Esophagus (tissue), 2 donors: ENCODE data around the gene SHISA7. TPM values are rescaled to one million over a fixed set of nuclear protein-coding genes. Genes with fewer than 3 reads are reported as not detected.

Experiments
- H3K27ac ChIP-seq, 2 donors: one replicate each; pipeline ENCODE4 v1.5.1; 2013; ENCODE audit warnings: low read depth in 2 of 2, mild to moderate bottlenecking in 2 of 2, inconsistent platforms in 1 of 2, low read length in 1 of 2, moderate library complexity in 1 of 2
- H3K27me3 ChIP-seq, 2 donors: one replicate each; pipeline ENCODE4 v1.6.1; 2013; ENCODE audit warnings: low read length in 2 of 2, control low read depth in 1 of 2, mild to moderate bottlenecking in 1 of 2; ENCODE audit not compliant: insufficient read depth in 2 of 2, control insufficient read depth in 1 of 2
- H3K36me3 ChIP-seq, 2 donors: one replicate each; pipeline ENCODE4 v1.6.1; 2013; ENCODE audit warnings: low read length in 1 of 2; ENCODE audit not compliant: control insufficient read depth in 2 of 2, insufficient read depth in 2 of 2
- H3K4me1 ChIP-seq, 2 donors: one replicate each; pipeline ENCODE4 v1.6.1; 2013; ENCODE audit warnings: low read length in 1 of 2; ENCODE audit not compliant: control insufficient read depth in 2 of 2, insufficient read depth in 2 of 2
- H3K4me3 ChIP-seq, 2 donors: one replicate each; pipeline ENCODE4 v1.5.1; 2013; ENCODE audit warnings: low read length in 2 of 2, mild to moderate bottlenecking in 2 of 2, low read depth in 1 of 2, moderate library complexity in 1 of 2
- H3K9me3 ChIP-seq, 2 donors: one replicate each; pipeline ENCODE4 v1.6.1; 2013; ENCODE audit warnings: mild to moderate bottlenecking in 2 of 2, low read depth in 1 of 2, low read length in 1 of 2, moderate library complexity in 1 of 2; ENCODE audit not compliant: control insufficient read depth in 2 of 2, insufficient read depth in 1 of 2
- WGBS, 2 donors: extraction: QIAGEN DNeasy Blood & Tissue Kit; methylation state at CpG; one replicate each; pipeline ENCODE4 v1.1.7; 2013; 5-methylcytosine and 5-hydroxymethylcytosine counted together
- polyA plus RNA-seq, 2 donors: library from polyadenylated mRNA; stranded (reverse); fragments of 200-250 nt; gene quantifications; one replicate each; pipeline ENCODE4 v1.2.3, GENCODE V29; 2013
- donor health status: healthy with polysubstance abuse.
- donor health status: Bipolar disorder and iron deficiency.

Gene SHISA7
- polyA plus RNA-seq, 2 donors: 0.01 TPM; not detected in 1

DNA sequence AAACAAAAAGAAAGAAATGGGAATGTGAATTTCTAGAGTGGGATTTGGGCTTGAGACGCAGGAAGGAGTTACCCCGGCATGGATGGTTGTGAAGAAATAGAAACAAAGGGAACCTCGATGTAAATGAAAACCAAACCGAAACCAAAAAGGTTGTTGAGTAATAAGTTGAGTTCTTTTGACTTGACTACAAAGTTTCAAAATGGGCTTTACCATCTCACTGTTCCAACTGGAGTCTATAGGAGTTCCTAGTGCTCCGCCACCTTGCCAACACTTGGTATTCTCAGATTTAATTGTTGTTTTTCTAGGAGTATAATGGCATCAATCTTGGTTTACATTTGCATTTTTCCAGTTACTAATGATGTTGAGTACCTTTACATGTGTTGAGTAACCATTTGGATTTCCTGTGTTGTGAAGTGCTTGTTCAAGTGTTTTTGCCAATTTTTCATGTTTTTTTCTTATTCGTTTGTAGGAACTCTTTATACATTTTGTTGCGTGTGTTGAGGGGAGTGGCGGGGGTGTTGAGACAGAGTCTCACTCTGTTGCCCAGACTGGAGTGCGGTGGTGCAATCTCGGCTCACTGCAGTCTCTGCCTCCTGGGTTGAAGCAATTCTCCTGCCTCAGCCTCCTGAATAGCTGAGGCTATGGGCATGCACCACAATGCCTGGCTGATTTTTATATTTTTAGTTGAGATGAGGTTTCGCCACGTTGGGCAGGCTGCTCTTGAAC lies 44.7 kb downstream of the SHISA7 start:
- H3K27me3 ChIP-seq: no peaks in the 10 kb centered on the region
- H3K27ac ChIP-seq: no peak overlapping the region
- H3K4me3 ChIP-seq: no peak overlapping the region
- 81 to 82% methylated on average over 12 of the region's 12 CpGs for WGBS, 2 donors
- peaks cover 7 to 15% of the 10 kb centered on the region in 2 donors for H3K36me3 ChIP-seq
- H3K4me1 ChIP-seq: peaks cover 2 to 14% of the 10 kb centered on the region in 2 donors
- no peaks in the 10 kb centered on the region for H3K9me3 ChIP-seq

- Histone ChIP-seq H3K4me3 (no peak overlapping the region), H3K27me3 (no peaks in the 10 kb centered on the region), H3K36me3 (peaks cover 8 to 19% of the 10 kb centered on the region in 2 donors), H3K27ac (peak overlapping the region in 1 of 2 donors; percentile 15), H3K9me3 (no peaks in the 10 kb centered on the region), H3K4me1 (peaks cover 6 to 15% of the 10 kb centered on the region in 2 donors)
- WGBS, 2 donors: 67 to 69% methylated on average over 18 of the region's 18 CpGs
Measured at GRCh38 chr19:55392820-55393761, 50.0 kb downstream of the SHISA7 start.

DNA sequence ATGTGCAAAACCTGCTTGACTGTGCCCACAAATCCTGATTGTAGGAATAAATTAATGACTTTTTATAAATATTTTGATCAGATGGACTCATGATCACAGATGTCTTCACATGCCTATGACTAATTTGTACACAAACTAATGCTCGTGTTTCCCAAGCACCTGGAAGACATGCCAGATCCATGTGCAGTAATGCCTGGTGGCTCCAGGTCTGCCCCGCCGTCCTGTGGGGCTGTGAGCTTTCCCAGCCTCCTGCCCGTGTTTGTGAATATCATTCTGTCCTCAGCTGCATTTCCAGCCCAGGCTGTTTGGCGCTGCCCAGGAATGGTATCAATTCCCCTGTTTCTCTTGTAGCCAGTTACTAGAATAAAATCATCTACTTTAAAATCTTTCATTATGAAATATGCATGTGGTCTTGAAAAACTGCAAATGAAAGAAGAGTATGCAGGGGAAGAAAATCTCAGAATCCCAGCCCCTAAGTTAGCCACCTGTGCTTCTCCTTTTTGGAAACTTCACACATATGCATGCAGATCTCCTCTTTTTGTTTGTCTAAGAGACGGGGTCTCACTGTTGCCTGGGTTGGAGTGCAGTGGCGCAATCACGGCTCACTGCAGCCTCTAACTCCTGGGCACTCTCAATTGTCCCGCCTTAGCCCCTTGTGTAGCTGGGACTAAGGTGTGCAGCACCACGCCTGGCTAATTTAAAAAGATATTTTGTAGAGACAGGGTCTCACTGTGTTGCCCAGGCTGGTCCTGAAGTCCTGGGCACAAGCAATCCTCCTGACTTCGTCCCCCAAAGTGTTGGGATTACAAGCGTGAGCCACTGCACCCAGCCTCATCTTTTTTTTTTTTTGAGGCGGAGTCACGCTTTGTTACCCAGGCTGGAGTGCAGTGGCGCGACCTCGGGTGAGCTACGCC lies 51.1 kb downstream of the SHISA7 start:
- Histone ChIP-seq H3K4me1 (peaks cover 13 to 25% of the 10 kb centered on the region in 2 donors), H3K36me3 (peaks cover 14 to 29% of the 10 kb centered on the region in 2 donors)
- WGBS, 2 donors: 72 to 76% methylated on average over 18 of the region's 18 CpGs

GRCh38 chr19:55391191-55391670 lies 51.9 kb downstream of the SHISA7 start:
- Histone ChIP-seq H3K27me3 (no peaks in the 10 kb centered on the region), H3K9me3 (no peaks in the 10 kb centered on the region), H3K36me3 (peaks cover 14 to 31% of the 10 kb centered on the region in 2 donors), H3K4me1 (peaks cover 13 to 25% of the 10 kb centered on the region in 2 donors), H3K27ac (no peak overlapping the region), H3K4me3 (no peak overlapping the region)
- 73 to 80% methylated on average over 12 of the region's 12 CpGs for WGBS, 2 donors

More for the DNA sequence above, 51.1 kb downstream of the SHISA7 start:
- Histone ChIP-seq H3K4me3 (no peak overlapping the region), H3K27me3 (no peaks in the 10 kb centered on the region), H3K27ac (no peak overlapping the region), H3K9me3 (no peaks in the 10 kb centered on the region)

DNA sequence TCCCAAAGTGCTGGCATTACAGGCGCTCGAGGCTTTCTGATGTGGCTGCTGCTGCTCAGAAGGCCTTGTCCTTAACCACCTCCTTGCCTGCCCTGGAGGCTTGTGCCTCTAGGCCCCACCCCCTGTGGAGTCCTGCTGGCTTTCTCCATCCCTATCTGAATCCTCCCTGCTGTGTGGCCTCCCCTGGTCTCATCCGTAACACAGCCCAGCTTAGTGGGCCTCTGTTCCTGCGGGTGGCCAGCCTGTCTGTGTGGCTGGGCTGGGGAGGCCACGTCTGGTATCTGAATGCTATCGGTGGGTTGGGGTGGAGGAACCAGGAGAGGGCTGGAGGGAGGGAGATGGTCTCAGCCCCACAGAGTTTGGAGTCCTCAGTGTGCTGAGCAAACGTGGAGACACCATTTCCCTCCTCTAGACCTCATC lies 52.6 kb downstream of the SHISA7 start:
- Histone ChIP-seq H3K4me3 (no peak overlapping the region), H3K36me3 (peaks cover 14 to 31% of the 10 kb centered on the region in 2 donors), H3K27ac (no peak overlapping the region), H3K9me3 (no peaks in the 10 kb centered on the region), H3K27me3 (no peaks in the 10 kb centered on the region), H3K4me1 (peaks cover 13 to 25% of the 10 kb centered on the region in 2 donors)
- WGBS, 2 donors: 72 to 76% methylated on average over 7 of the region's 7 CpGs

DNA sequence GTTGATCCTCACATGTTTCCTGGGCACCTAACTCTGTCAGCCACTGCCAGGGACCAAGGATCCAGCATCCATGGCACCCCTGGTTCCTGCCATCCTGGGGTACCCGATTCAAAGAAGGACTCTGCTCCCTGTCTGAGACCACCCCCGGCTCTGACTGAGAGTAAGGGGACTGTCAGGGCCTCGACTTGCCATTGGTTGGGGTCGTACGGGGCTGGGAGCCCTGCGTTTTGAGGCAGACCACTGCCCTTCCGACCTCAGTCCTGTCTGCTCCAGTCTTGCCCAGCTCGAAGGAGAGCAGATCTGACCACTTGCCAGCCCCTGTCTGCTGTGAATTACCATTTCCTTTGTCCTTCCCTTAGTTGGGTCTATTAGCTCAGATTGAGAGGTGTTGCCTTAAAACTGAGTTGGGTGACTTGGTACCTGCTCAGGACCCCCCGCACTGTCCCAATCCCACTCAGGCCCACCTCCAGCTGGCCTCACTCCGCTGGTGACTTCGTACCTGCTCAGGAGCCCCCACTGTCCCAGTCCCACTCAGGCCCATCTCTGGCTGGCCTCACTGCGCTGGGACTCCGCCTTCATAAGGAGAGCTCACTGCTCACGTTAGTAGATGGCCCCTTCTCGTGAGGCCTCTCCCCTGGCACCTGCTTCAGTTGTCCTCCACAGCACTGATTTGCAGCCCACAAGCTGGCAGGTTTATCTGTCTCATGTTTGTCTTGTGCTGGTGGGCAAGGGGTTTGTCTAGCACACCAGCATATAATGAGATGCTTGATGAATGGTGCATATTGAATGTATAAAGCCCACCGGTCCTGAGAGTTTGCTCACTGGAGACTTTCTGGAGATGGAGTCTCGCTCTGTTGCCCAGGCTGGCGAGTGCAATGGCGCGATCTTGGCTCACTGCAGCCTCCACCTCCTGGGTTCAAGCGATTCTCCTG lies 53.4 kb downstream of the SHISA7 start:
- H3K4me3 ChIP-seq: no peak overlapping the region
- WGBS, 2 donors: 82% methylated on average over 21 of the region's 21 CpGs

GRCh38 chr19:55387736-55388497 lies 55.2 kb downstream of the SHISA7 start:
- Histone ChIP-seq H3K4me3 (peak overlapping the region; percentile 84 to 87), H3K9me3 (no peaks in the 10 kb centered on the region), H3K4me1 (peaks cover 17 to 36% of the 10 kb centered on the region in 2 donors), H3K27ac (peak overlapping the region in 1 of 2 donors; percentile 20), H3K27me3 (no peaks in the 10 kb centered on the region), H3K36me3 (peaks cover 14 to 31% of the 10 kb centered on the region in 2 donors)
- 73 to 75% methylated on average over 24 of the region's 24 CpGs for WGBS, 2 donors

More for the DNA sequence above, 53.4 kb downstream of the SHISA7 start:
- no peaks in the 10 kb centered on the region for H3K9me3 ChIP-seq
- H3K36me3 ChIP-seq: peaks cover 14 to 31% of the 10 kb centered on the region in 2 donors
- H3K27me3 ChIP-seq: no peaks in the 10 kb centered on the region
- H3K4me1 ChIP-seq: peaks cover 15 to 28% of the 10 kb centered on the region in 2 donors
- H3K27ac ChIP-seq: no peak overlapping the region
